Thymus (tissue), 11 donors: ENCODE data around the gene TECPR1. TPM values are rescaled to one million over a fixed set of nuclear protein-coding genes. Genes with fewer than 3 reads are reported as not detected.

ENCODE experiments used
- DNase-seq, 9 donors: peaks; one replicate each; pipeline ENCODE4 v3.0.0-alpha.2; 2013; ENCODE audit warnings: low spot score in 9 of 9, low read depth in 6 of 9, missing footprints in 1 of 9
- H3K27ac ChIP-seq, 2 donors: one replicate each; pipeline ENCODE4 v1.5.1; 2013; ENCODE audit warnings: control low read depth in 1 of 2, low read depth in 1 of 2, low read length in 1 of 2, mild to moderate bottlenecking in 1 of 2, moderate library complexity in 1 of 2
- H3K27me3 ChIP-seq, 2 donors: one replicate each; pipeline ENCODE4 v1.5.1; 2013; ENCODE audit warnings: low read length in 1 of 2; ENCODE audit not compliant: control insufficient read depth in 2 of 2, insufficient read depth in 1 of 2
- H3K36me3 ChIP-seq, 2 donors: one replicate each; pipeline ENCODE4 v1.5.1; 2013; ENCODE audit warnings: low read length in 1 of 2, mild to moderate bottlenecking in 1 of 2, moderate library complexity in 1 of 2; ENCODE audit not compliant: control insufficient read depth in 2 of 2, insufficient read depth in 2 of 2
- H3K4me1 ChIP-seq, 2 donors: one replicate each; pipeline ENCODE4 v1.5.1; 2013; ENCODE audit warnings: low read length in 2 of 2; ENCODE audit not compliant: control insufficient read depth in 2 of 2, insufficient read depth in 2 of 2
- H3K4me3 ChIP-seq, 2 donors: one replicate each; pipeline ENCODE4 v1.5.1; 2013; ENCODE audit warnings: low read length in 2 of 2, control low read depth in 1 of 2, mild to moderate bottlenecking in 1 of 2
- H3K9me3 ChIP-seq, 2 donors: one replicate each; pipeline ENCODE4 v1.5.1; 2013; ENCODE audit warnings: low read length in 1 of 2, mild to moderate bottlenecking in 1 of 2; ENCODE audit not compliant: control insufficient read depth in 2 of 2, insufficient read depth in 1 of 2
- WGBS: extraction: QIAGEN DNeasy Blood & Tissue Kit; methylation state at CpG from one replicate; pipeline ENCODE4 v1.1.7; 2013; 5-methylcytosine and 5-hydroxymethylcytosine counted together
- polyA plus RNA-seq: library from polyadenylated mRNA; stranded (reverse); fragments of 200-250 nt; gene quantifications from one replicate; pipeline ENCODE4 v1.2.3, GENCODE V29; 2013
- total RNA-seq: library from RNA; stranded (reverse); fragments of 120-200 nt; gene quantifications from one replicate; pipeline ENCODE4 v1.2.4, GENCODE V29; 2013
- donor health status: healthy.

TECPR1 gene
- total and polyA plus RNA-seq, 2 donors: 12.7 to 30.0 TPM

- no peaks in the 10 kb centered on the region for H3K9me3 ChIP-seq
- no peak overlapping the region for H3K4me3 ChIP-seq
- no peak overlapping the region for H3K27ac ChIP-seq
- WGBS: 97% methylated on average over 10 of the region's 10 CpGs
- peaks cover 12 to 21% of the 10 kb centered on the region in 2 donors for H3K36me3 ChIP-seq
- H3K4me1 ChIP-seq: no peaks in the 10 kb centered on the region
- no peak for DNase-seq
- no peaks in the 10 kb centered on the region for H3K27me3 ChIP-seq
These were observed 73.1 kb downstream of the TECPR1 start for GRCh38 chr7:98178762-98179490.

- H3K9me3 ChIP-seq: no peaks in the 10 kb centered on the region
- H3K27ac ChIP-seq: no peak overlapping the region
- no peak for DNase-seq
- whole genome bisulfite sequencing: 95% methylated on average over 16 of the region's 16 CpGs
- H3K4me3 ChIP-seq: no peak overlapping the region
- H3K36me3 ChIP-seq: peaks cover 12 to 21% of the 10 kb centered on the region in 2 donors
- no peaks in the 10 kb centered on the region for H3K27me3 ChIP-seq
- no peaks in the 10 kb centered on the region for H3K4me1 ChIP-seq
These were observed 73.7 kb downstream of the TECPR1 start for GRCh38 chr7:98178321-98178720.

- Histone ChIP-seq H3K4me1 (no peaks in the 10 kb centered on the region), H3K27me3 (no peaks in the 10 kb centered on the region), H3K9me3 (no peaks in the 10 kb centered on the region), H3K36me3 (peaks cover 12 to 21% of the 10 kb centered on the region in 2 donors), H3K27ac (no peak overlapping the region), H3K4me3 (no peak overlapping the region)
- WGBS: 97% methylated on average over 6 of the region's 6 CpGs
- no peak for DNase-seq
These were observed 74.5 kb downstream of the TECPR1 start for GRCh38 chr7:98177553-98177952.

GRCh38 chr7:98175260-98175940 lies 76.6 kb downstream of the TECPR1 start:
- H3K36me3 ChIP-seq: peaks cover 19 to 29% of the 10 kb centered on the region in 2 donors
- H3K4me3 ChIP-seq: no peak overlapping the region
- no peak overlapping the region for H3K27ac ChIP-seq
- DNase-seq: no peak
- H3K4me1 ChIP-seq: no peaks in the 10 kb centered on the region
- WGBS: 98% methylated on average over 8 of the region's 8 CpGs
- H3K27me3 ChIP-seq: no peaks in the 10 kb centered on the region
- no peaks in the 10 kb centered on the region for H3K9me3 ChIP-seq

- no peak for DNase-seq
- Histone ChIP-seq H3K27me3 (no peaks in the 10 kb centered on the region), H3K36me3 (peaks cover 18 to 29% of the 10 kb centered on the region in 2 donors), H3K4me1 (no peaks in the 10 kb centered on the region), H3K27ac (no peak overlapping the region), H3K4me3 (no peak overlapping the region), H3K9me3 (no peaks in the 10 kb centered on the region)
- WGBS: 97% methylated on average over 20 of the region's 20 CpGs
These were observed 77.4 kb downstream of the TECPR1 start for GRCh38 chr7:98174334-98175259.

GRCh38 chr7:98171449-98171848 lies 80.6 kb downstream of the TECPR1 start:
- Histone ChIP-seq H3K27me3 (no peaks in the 10 kb centered on the region), H3K4me1 (no peaks in the 10 kb centered on the region), H3K9me3 (no peaks in the 10 kb centered on the region), H3K27ac (no peak overlapping the region), H3K36me3 (peaks cover 12 to 16% of the 10 kb centered on the region in 2 donors), H3K4me3 (no peak overlapping the region)
- 98% methylated on average over 24 of the region's 24 CpGs for WGBS
- no peak for DNase-seq

- Histone ChIP-seq H3K36me3 (peaks cover 12 to 16% of the 10 kb centered on the region in 2 donors), H3K27ac (no peak overlapping the region), H3K27me3 (no peaks in the 10 kb centered on the region), H3K4me1 (no peaks in the 10 kb centered on the region), H3K9me3 (no peaks in the 10 kb centered on the region), H3K4me3 (no peak overlapping the region)
- DNase-seq: no peak
- 99% methylated on average over 8 of the region's 8 CpGs for WGBS
These were observed 81.1 kb downstream of the TECPR1 start for GRCh38 chr7:98170966-98171365.

- H3K27ac ChIP-seq: no peak overlapping the region
- H3K27me3 ChIP-seq: no peaks in the 10 kb centered on the region
- peaks cover 0 to 2% of the 10 kb centered on the region in 2 donors for H3K4me1 ChIP-seq
- H3K4me3 ChIP-seq: no peak overlapping the region
- peaks cover 9 to 14% of the 10 kb centered on the region in 2 donors for H3K36me3 ChIP-seq
- no peaks in the 10 kb centered on the region for H3K9me3 ChIP-seq
- WGBS: 97% methylated on average over 5 of the region's 5 CpGs
- no peak for DNase-seq
These were observed 83.0 kb downstream of the TECPR1 start for GRCh38 chr7:98168904-98169621.
